ACHN (cell line): Measurements from ENCODE around the gene ASNS.
"Not testable (repeated sequence)": the region's sequence is repeated elsewhere in the genome, so short reads cannot be mapped to it uniquely, and the experiment has no call there.

Experiments
- DNase-seq: peaks from one replicate; pipeline ENCODE4 v3.0.0-alpha.2; 2015
- in situ Hi-C: cut with HindIII; loops from 2 replicates; pipeline ENCODE4 v1.10.0; 2017; ENCODE audit warnings: low sequenced_read_pairs, low pct_ligation_motif_present, low pct_unique_long_range_greater_than_20kb

ASNS gene, protein sequence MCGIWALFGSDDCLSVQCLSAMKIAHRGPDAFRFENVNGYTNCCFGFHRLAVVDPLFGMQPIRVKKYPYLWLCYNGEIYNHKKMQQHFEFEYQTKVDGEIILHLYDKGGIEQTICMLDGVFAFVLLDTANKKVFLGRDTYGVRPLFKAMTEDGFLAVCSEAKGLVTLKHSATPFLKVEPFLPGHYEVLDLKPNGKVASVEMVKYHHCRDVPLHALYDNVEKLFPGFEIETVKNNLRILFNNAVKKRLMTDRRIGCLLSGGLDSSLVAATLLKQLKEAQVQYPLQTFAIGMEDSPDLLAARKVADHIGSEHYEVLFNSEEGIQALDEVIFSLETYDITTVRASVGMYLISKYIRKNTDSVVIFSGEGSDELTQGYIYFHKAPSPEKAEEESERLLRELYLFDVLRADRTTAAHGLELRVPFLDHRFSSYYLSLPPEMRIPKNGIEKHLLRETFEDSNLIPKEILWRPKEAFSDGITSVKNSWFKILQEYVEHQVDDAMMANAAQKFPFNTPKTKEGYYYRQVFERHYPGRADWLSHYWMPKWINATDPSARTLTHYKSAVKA

GRCh38 chr7:97872025-97872669, at the start of gene ASNS:
TSS of gene ASNS (minus strand) at chr7:97872408. CDS start at chr7:97869156, 3,252 bp downstream.
- in situ Hi-C loops, result no loop called here
- DNase-seq, result peak; percentile 97

- in situ Hi-C loops, DNase-seq: not testable (repeated sequence)
These were observed 49.0 kb upstream of the ASNS start for GRCh38 chr7:97921254-97921653.

GRCh38 chr7:97915267-97915666, 43.1 kb upstream of the ASNS start:
- in situ Hi-C loops, result not testable (repeated sequence)

DNA sequence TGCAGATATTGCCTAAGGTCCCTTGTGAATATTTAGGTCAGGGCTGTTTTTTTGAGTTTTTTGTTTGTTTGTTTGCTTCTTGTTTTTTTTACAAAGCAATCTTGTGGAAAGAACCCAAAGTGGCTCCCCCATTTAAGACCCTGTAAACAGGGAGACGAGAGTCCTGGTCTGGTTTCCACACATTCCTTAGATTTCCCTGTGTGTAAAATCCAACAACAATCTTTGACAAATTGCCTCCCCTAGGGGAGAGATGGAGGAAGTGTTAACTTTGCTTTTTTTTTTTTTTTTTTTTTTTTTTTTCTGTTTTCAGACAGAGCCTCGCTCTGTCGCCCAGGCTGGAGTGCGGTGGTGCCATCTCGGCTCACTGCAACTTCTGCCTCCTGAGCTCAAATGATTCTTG, 40.1 kb upstream of the ASNS start:
- DNase-seq, result peak; percentile 6
- in situ Hi-C loops, result not testable (repeated sequence)

More at GRCh38 chr7:97915267-97915666, 43.1 kb upstream of the ASNS start:
- DNase-seq, result not testable (repeated sequence)

GRCh38 chr7:97896893-97897292, 24.7 kb upstream of the ASNS start:
- in situ Hi-C loops, DNase-seq: not testable (repeated sequence)

- in situ Hi-C loops, result not testable (repeated sequence)
These were observed 19.5 kb upstream of the ASNS start for GRCh38 chr7:97891721-97892120.

GRCh38 chr7:97879527-97879926, 7.3 kb upstream of the ASNS start:
- DNase-seq, in situ Hi-C loops: not testable (repeated sequence)

More at GRCh38 chr7:97891721-97892120, 19.5 kb upstream of the ASNS start:
- not testable (repeated sequence) for DNase-seq

GRCh38 chr7:97874894-97875293, 2.7 kb upstream of the ASNS start:
- DNase-seq, in situ Hi-C loops: not testable (repeated sequence)

GRCh38 chr7:97873606-97874005, 1.4 kb upstream of the ASNS start:
- no peak for DNase-seq
- in situ Hi-C loops, result no loop called here

DNA sequence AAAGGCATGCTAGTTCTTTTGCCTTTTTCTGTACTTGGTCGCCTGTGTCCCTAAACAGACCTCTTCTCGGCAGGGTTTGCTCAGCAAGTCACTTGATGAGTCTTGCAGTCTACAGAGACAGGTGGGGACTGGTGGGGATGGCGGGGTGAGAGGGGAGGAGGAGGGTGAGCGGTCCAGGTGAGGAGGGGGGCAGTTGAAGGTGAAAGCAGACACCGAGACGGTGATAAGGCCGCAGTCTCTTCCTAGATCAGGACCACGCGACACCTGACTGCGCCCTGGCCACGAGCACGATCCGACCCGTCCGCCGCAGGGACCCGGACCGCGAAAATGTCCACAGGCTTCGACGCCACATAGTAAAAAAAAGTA, 566 bp downstream of the ASNS start:
- in situ Hi-C loops, result no loop called here
- DNase-seq, result peak; percentile 20

GRCh38 chr7:97868788-97869187, 3.4 kb downstream of the ASNS start:
- in situ Hi-C loops, result no loop called here

DNA sequence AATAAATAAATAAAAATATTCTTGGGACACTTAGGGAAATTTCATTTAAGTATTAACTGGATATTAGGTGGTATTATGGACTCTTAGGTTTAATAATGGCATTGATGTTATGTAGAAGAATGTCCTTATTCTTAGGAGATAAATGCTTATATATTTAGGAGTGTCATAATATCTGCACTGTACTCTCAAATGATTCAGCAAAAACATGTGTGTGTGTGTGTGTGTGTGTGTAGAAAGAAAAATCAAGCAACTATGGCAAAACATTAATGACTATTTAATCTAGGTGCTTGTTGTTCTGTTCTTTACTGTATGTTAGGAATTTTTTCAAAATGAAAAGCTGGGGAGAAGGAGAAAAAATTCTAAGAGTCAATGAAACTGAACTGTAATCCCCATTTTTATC, 3.9 kb downstream of the ASNS start:
- DNase-seq, result no peak
- in situ Hi-C loops, result no loop called here

More at GRCh38 chr7:97868788-97869187, 3.4 kb downstream of the ASNS start:
- DNase-seq, result no peak

DNA sequence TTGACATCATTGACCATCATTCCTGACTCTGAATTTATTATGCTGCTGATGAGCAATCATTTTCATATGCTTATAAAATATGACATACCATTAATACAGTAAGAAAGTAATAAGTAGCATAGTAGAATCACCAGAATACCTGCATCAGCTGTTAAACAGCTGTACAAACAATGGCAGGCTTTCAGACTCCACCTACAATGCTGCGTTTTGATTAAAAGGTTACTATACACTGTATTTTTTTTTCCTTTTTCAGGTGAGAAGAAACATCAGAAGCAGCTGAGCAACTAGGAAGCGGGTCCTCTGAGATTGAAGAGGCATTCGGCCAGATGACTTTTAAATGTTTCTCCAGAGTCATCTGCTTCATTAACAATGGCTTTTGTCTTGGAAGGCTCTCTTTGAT, 7.1 kb downstream of the ASNS start:
- in situ Hi-C loops, result no loop called here
- DNase-seq, result no peak

GRCh38 chr7:97859606-97860204, 12.5 kb downstream of the ASNS start:
- no peak for DNase-seq
- in situ Hi-C loops, result no loop called here

DNA sequence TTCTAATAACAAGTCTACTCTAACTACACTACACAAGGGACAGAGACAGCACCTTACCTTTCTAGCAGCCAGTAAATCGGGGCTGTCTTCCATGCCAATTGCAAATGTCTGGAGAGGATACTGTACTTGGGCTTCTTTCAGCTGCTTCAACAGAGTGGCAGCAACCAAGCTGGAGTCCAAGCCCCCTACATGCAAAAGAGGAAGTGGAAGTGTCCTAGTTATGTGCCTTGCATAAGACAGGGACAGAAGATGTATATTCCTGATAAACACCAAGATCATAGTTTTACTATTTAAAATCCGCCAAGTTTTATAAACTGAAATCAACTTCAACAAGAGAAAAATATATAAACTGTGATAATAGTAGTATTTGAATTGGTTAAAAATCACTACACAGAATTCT, 14.0 kb downstream of the ASNS start:
- in situ Hi-C loops, result no loop called here
- no peak for DNase-seq

DNA sequence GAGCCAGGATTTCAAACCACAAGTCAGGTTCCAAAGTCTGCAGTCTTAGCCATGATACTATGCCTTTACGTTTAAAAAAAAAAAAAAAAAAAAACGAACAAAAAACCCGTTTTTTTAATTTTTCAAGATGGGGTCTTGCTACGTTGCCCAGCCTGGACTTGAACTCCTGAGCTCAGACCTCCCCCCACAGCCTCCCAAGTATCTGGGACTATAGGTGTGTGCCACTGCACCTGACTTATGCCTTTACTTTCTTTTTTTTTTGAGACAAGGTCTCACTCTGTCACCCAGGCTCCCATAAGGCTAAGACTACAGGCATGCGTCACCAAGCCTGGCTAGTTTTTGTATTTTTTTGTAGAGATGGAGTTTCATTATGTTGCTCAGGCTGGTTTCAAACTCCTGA, 14.7 kb downstream of the ASNS start:
- no peak for DNase-seq
- in situ Hi-C loops, result no loop called here

- no peak for DNase-seq
- in situ Hi-C loops, result no loop called here
These were observed 20.5 kb downstream of the ASNS start for GRCh38 chr7:97851683-97852082.

DNA sequence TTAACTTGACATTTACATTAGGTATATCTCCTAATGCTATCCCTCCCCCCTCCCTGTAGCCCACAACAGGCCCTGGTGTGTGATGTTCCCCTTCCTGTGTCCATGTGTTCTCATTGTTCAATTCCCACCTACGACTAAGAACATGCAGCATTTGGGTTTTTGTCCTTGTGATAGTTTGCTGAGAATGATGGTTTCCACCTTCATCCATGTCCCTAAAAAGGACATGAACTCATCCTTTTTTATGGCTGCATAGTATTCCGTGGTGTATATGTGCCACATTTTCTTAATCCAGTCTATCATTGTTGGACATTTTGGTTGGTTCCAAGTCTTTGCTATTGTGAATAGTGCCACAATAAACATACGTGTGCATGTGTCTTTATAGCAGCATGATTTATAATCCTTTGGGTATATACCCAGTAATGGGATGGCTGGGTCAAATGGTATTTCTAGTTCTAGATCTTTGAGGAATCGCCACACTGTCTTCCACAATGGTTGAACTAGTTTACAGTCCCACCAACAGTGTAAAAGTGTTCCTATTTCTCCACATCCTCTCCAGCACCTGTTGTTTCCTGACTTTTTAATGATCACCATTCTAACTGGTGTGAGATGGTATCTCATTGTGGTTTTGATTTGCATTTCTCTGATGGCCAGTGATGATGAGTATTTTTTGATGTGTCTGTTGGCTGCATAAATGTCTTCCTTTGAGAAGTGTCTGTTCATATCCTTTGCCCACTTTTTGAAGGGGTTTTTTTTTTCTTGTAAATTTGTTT, 21.8 kb downstream of the ASNS start:
- in situ Hi-C loops, DNase-seq: not testable (repeated sequence)
